ENCODE data around the gene MED22.
"Not testable (repeated sequence)": the region's sequence is repeated elsewhere in the genome, so short reads cannot be mapped to it uniquely, and the experiment has no call there.

The MED22 gene

DNA sequence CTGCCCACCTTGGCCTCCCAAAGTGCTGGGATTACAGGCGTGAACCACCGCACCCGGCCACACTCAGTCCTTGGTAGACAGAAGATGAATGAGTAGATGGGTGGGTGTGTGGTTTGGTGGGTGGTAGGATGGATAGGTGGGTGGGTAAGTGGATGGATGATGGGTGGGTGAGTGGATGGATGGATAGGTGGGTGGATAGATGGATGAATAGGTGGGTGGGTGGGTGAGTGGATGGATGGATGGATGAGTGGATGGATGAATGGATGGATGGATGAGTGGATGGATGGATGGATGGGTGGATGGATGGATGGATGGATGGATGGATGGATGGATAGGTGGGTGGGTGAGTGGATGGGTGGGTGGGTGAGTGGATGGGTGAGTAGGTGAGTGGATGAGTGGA, 44.4 kb upstream of the MED22 start:
- TF ChIP-seq ZBTB17 (tag by site-specific recombination; IDR thresholded peaks at IDR 0.05) (peak; percentile 49), ZFHX2 (tag by site-specific recombination; conservative IDR thresholded peaks at IDR 0.05) (peak; percentile 94), EGR2 (tag by site-specific recombination; IDR thresholded peaks at IDR 0.05; ENCODE audit: low read depth) (peak; percentile 97), ZNF366 (tag by site-specific recombination; conservative IDR thresholded peaks at IDR 0.05) (peak; percentile 96)
- H3K9me3 ChIP-seq (ENCODE audit: control insufficient read depth, insufficient read depth, low read depth, low read length); H3K4me3 ChIP-seq (ENCODE audit: low read depth, low read length); H3K4me1 ChIP-seq (ENCODE audit: control insufficient read depth, insufficient read depth, low read length); H3K36me3 ChIP-seq (ENCODE audit: control insufficient read depth in 2 of 2, insufficient read depth in 1 of 2, low read length in 2 of 2); POLR2A ChIA-PET; H3K27ac ChIP-seq (ENCODE audit: extremely low read depth, low read depth, low read length): not testable (repeated sequence)
- CTCF ChIA-PET: interaction anchor here (0.7 kb wide), 1 partner anchor 154 kb away, joined by 5 read pairs; no protein-coding TSS in a partner anchor

DNA sequence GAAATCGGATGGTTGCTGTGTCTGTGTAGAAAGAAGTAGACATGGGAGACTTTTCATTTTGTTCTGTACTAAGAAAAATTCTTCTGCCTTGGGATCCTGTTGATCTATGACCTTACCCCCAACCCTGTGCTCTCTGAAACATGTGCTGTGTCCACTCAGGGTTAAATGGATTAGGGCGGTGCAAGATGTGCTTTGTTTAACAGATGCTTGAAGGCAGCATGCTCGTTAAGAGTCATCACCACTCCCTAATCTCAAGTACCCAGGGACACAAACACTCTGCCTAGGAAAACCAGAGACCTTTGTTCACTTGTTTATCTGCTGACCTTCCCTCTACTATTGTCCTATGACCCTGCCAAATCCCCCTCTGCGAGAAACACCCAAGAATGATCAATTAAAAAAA, 43.5 kb upstream of the MED22 start:
- H3K4me3 ChIP-seq (ENCODE audit: low read depth, low read length); H3K27ac ChIP-seq (ENCODE audit: extremely low read depth, low read depth, low read length); H3K36me3 ChIP-seq (ENCODE audit: control insufficient read depth in 2 of 2, insufficient read depth in 1 of 2, low read length in 2 of 2); H3K4me1 ChIP-seq (ENCODE audit: control insufficient read depth, insufficient read depth, low read length); POLR2A ChIA-PET; H3K9me3 ChIP-seq (ENCODE audit: control insufficient read depth, insufficient read depth, low read depth, low read length); CTCF ChIA-PET: not testable (repeated sequence)

DNA sequence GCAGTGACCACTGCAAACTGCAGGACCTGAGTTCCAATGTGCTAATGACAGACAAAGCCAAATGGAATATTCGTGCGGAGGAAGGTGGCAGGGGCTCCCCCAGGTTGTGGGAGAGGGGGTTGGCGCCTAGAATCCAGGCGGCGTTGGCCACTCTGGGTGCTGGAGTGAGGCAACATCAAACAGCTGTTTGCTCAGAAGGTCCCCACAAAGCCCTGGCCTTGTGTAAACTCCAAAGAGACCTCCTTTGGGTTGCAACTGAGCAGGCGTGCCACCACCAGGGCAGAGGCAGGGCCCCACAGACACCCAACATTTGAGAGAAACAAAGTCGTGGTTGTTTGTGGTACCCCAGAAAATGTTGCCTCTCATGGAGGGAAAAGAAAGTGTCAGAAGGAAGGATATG, 42.8 kb upstream of the MED22 start:
- Histone ChIP-seq H3K4me1 (ENCODE audit: control insufficient read depth, insufficient read depth, low read length) (no peaks in the 10 kb centered on the region), H3K36me3 (ENCODE audit: control insufficient read depth in 2 of 2, insufficient read depth in 1 of 2, low read length in 2 of 2) (no peaks in the 10 kb centered on the region), H3K4me3 (ENCODE audit: low read depth, low read length) (no peak overlapping the region), H3K9me3 (ENCODE audit: control insufficient read depth, insufficient read depth, low read depth, low read length) (no peaks in the 10 kb centered on the region), H3K27ac (ENCODE audit: extremely low read depth, low read depth, low read length) (no peak overlapping the region)
- ChIA-PET CTCF (interaction anchor here (0.6 to 1.6 kb wide), 3 partner anchors 11 to 210 kb away, joined by 3 to 7 read pairs (median 4); no protein-coding TSS in a partner anchor), POLR2A (interaction anchor here (0.7 kb wide), 1 partner anchor 12 kb away, joined by 6 read pairs; no protein-coding TSS in a partner anchor)
- TF ChIP-seq ZNF600 (tag by site-specific recombination; IDR thresholded peaks at IDR 0.05): no peak
- no peak for TF ChIP-seq ZNF19 (tag by site-specific recombination; IDR thresholded peaks at IDR 0.05; ENCODE audit: low read depth)
- TF ChIP-seq ZNF404 (tag by site-specific recombination; IDR thresholded peaks at IDR 0.05): no peak
- TF ChIP-seq, protein P1, sequence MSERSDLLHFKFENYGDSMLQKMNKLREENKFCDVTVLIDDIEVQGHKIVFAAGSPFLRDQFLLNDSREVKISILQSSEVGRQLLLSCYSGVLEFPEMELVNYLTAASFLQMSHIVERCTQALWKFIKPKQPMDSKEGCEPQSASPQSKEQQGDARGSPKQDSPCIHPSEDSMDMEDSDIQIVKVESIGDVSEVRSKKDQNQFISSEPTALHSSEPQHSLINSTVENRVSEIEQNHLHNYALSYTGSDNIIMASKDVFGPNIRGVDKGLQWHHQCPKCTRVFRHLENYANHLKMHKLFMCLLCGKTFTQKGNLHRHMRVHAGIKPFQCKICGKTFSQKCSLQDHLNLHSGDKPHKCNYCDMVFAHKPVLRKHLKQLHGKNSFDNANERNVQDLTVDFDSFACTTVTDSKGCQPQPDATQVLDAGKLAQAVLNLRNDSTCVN (tag by site-specific recombination; optimal IDR thresholded peaks at IDR 0.05): no peak
- TF ChIP-seq ZSCAN23 (tag by site-specific recombination; IDR thresholded peaks at IDR 0.05): no peak
- no peak for TF ChIP-seq ZNF777 (tag by site-specific recombination; IDR thresholded peaks at IDR 0.05; ENCODE audit: borderline replicate concordance)

DNA sequence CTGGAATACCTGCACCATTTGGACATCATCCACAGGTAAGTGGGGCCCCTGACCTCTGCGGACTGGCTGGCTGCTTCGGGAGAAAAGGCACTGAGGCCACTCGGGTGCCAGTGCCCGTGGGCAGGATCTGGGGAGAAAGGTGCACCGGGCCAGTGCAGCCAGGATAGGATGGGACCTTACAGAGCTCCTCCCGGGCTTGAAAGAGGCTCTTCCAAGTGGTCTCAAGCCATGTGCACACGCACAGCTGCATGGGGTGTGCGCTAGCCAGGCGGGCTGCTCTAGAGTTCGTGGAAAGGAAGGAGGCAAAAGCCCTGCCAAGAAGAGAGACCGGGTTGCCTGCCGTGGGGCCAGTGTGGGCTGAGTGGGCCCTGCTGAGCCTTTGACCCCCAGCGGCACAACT, 41.6 kb upstream of the MED22 start:
- H3K27ac ChIP-seq (ENCODE audit: extremely low read depth, low read depth, low read length): no peak overlapping the region
- CTCF ChIA-PET: interaction anchor here (0.6 to 1.6 kb wide), 4 partner anchors 10 to 56 kb away, joined by 3 to 7 read pairs (median 4); no protein-coding TSS in a partner anchor
- TF ChIP-seq, protein P2, sequence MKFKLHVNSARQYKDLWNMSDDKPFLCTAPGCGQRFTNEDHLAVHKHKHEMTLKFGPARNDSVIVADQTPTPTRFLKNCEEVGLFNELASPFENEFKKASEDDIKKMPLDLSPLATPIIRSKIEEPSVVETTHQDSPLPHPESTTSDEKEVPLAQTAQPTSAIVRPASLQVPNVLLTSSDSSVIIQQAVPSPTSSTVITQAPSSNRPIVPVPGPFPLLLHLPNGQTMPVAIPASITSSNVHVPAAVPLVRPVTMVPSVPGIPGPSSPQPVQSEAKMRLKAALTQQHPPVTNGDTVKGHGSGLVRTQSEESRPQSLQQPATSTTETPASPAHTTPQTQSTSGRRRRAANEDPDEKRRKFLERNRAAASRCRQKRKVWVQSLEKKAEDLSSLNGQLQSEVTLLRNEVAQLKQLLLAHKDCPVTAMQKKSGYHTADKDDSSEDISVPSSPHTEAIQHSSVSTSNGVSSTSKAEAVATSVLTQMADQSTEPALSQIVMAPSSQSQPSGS (tag by site-specific recombination; IDR thresholded peaks at IDR 0.05; ENCODE audit: low read depth): no peak
- TF ChIP-seq, protein P3, sequence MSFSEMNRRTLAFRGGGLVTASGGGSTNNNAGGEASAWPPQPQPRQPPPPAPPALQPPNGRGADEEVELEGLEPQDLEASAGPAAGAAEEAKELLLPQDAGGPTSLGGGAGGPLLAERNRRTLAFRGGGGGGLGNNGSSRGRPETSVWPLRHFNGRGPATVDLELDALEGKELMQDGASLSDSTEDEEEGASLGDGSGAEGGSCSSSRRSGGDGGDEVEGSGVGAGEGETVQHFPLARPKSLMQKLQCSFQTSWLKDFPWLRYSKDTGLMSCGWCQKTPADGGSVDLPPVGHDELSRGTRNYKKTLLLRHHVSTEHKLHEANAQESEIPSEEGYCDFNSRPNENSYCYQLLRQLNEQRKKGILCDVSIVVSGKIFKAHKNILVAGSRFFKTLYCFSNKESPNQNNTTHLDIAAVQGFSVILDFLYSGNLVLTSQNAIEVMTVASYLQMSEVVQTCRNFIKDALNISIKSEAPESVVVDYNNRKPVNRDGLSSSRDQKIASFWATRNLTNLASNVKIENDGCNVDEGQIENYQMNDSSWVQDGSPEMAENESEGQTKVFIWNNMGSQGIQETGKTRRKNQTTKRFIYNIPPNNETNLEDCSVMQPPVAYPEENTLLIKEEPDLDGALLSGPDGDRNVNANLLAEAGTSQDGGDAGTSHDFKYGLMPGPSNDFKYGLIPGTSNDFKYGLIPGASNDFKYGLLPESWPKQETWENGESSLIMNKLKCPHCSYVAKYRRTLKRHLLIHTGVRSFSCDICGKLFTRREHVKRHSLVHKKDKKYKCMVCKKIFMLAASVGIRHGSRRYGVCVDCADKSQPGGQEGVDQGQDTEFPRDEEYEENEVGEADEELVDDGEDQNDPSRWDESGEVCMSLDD (tag by site-specific recombination; IDR thresholded peaks at IDR 0.05): no peak
- TF ChIP-seq ZNF76 (tag by site-specific recombination; IDR thresholded peaks at IDR 0.05; ENCODE audit: borderline replicate concordance, low read depth) (no peak), REPIN1 (tag by site-specific recombination; IDR thresholded peaks at IDR 0.05; ENCODE audit: low read depth) (no peak), EGR2 (tag by site-specific recombination; IDR thresholded peaks at IDR 0.05; ENCODE audit: low read depth) (no peak)
- TF ChIP-seq, protein P4, sequence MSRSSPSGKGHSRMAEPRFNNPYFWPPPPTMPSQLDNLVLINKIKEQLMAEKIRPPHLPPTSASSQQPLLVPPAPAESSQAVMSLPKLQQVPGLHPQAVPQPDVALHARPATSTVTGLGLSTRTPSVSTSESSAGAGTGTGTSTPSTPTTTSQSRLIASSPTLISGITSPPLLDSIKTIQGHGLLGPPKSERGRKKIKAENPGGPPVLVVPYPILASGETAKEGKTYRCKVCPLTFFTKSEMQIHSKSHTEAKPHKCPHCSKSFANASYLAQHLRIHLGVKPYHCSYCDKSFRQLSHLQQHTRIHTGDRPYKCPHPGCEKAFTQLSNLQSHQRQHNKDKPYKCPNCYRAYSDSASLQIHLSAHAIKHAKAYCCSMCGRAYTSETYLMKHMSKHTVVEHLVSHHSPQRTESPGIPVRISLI (tag by site-specific recombination; IDR thresholded peaks at IDR 0.05): no peak
- TF ChIP-seq, protein P1 (tag by site-specific recombination; optimal IDR thresholded peaks at IDR 0.05): no peak
- TF ChIP-seq, protein P5, sequence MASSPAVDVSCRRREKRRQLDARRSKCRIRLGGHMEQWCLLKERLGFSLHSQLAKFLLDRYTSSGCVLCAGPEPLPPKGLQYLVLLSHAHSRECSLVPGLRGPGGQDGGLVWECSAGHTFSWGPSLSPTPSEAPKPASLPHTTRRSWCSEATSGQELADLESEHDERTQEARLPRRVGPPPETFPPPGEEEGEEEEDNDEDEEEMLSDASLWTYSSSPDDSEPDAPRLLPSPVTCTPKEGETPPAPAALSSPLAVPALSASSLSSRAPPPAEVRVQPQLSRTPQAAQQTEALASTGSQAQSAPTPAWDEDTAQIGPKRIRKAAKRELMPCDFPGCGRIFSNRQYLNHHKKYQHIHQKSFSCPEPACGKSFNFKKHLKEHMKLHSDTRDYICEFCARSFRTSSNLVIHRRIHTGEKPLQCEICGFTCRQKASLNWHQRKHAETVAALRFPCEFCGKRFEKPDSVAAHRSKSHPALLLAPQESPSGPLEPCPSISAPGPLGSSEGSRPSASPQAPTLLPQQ (tag by site-specific recombination; IDR thresholded peaks at IDR 0.05): no peak

More for the DNA sequence above, 41.6 kb upstream of the MED22 start:
- POLR2A ChIA-PET: interaction anchor here (0.6 kb wide), 1 partner anchor 55 kb away, joined by 3 read pairs; no protein-coding TSS in a partner anchor
- no peaks in the 10 kb centered on the region for H3K9me3 ChIP-seq (ENCODE audit: control insufficient read depth, insufficient read depth, low read depth, low read length)
- no peaks in the 10 kb centered on the region for H3K4me1 ChIP-seq (ENCODE audit: control insufficient read depth, insufficient read depth, low read length)
- no peak overlapping the region for H3K4me3 ChIP-seq (ENCODE audit: low read depth, low read length)
- H3K36me3 ChIP-seq (ENCODE audit: control insufficient read depth in 2 of 2, insufficient read depth in 1 of 2, low read length in 2 of 2): no peaks in the 10 kb centered on the region

Data from HEK293 (cell line).